CD14-positive monocyte (primary cell): Measurements from ENCODE around the gene RCBTB1. TPM values are rescaled to one million over a fixed set of nuclear protein-coding genes. Genes with fewer than 3 reads are reported as not detected.
A peak's percentile ranks its signal among the peaks of the same experiment; 100 is the strongest.
"Not testable (repeated sequence)": the region's sequence is repeated elsewhere in the genome, so short reads cannot be mapped to it uniquely, and the experiment has no call there.

ENCODE experiments used
- DNase-seq, 3 donors: peaks; one replicate each; pipeline ENCODE4 v3.0.0-alpha.2; 2011 to 2022
- H2AFZ ChIP-seq: 2 replicates; pipeline ENCODE4 v1.6.0; 2012; ENCODE audit warnings: mild to moderate bottlenecking, low read depth, low read length, inconsistent platforms; ENCODE audit not compliant: insufficient read depth, poor library complexity, severe bottlenecking
- H3K27ac ChIP-seq, 2 donors: 1 replicate in 1 of 2; 2 replicates in 1 of 2; pipeline ENCODE4 v1.5.1; 2012 to 2013; ENCODE audit warnings: low read length in 2 of 2, control low read depth in 1 of 2, inconsistent platforms in 1 of 2, low read depth in 1 of 2, mild to moderate bottlenecking in 1 of 2
- H3K27me3 ChIP-seq, 2 donors: one replicate each; pipeline versions ENCODE4 v1.6.0 to v1.6.1; 2011 to 2013; ENCODE audit warnings: low read length in 2 of 2; ENCODE audit not compliant: control insufficient read depth in 2 of 2, insufficient read depth in 2 of 2
- H3K36me3 ChIP-seq, 2 donors: replicated peaks in 1 of 2; 1 replicate in 1 of 2; 2 replicates in 1 of 2; pipeline versions ENCODE4 v1.5.1 to v1.6.1; 2012 to 2013; ENCODE audit warnings: low read length in 2 of 2, control low read depth in 1 of 2, inconsistent platforms in 1 of 2, mild to moderate bottlenecking in 1 of 2; ENCODE audit not compliant: insufficient read depth in 2 of 2, control insufficient read depth in 1 of 2
- H3K4me1 ChIP-seq, 2 donors: 1 replicate in 1 of 2; 2 replicates in 1 of 2; pipeline versions ENCODE4 v1.5.1 to v1.6.1; 2012 to 2013; ENCODE audit warnings: low read length in 2 of 2, control low read depth in 1 of 2, inconsistent platforms in 1 of 2, mild to moderate bottlenecking in 1 of 2, moderate library complexity in 1 of 2; ENCODE audit not compliant: insufficient read depth in 2 of 2, control insufficient read depth in 1 of 2
- H3K4me2 ChIP-seq: replicated peaks from 2 replicates; pipeline ENCODE3; 2012; ENCODE audit warnings: low read length, moderate library complexity, mild to moderate bottlenecking; ENCODE audit not compliant: poor library complexity, severe bottlenecking; ENCODE audit errors: extremely low read depth
- H3K4me3 ChIP-seq, 3 experiments: fragments of 200-600 bp in 1 of 3; sonication (generic) in 1 of 3; replicated peaks in 1 of 3; 1 replicate in 2 of 3; 2 replicates in 1 of 3; pipeline ENCODE4 v1.5.1; 2011 to 2013; ENCODE audit warnings: low read length in 3 of 3, mild to moderate bottlenecking in 3 of 3, control low read depth in 2 of 3, low read depth in 2 of 3, inconsistent platforms in 1 of 3, moderate library complexity in 1 of 3
- H3K79me2 ChIP-seq: 2 replicates; pipeline ENCODE4 v1.6.0; 2012; ENCODE audit warnings: mild to moderate bottlenecking, control low read depth, inconsistent platforms, low read length, moderate library complexity; ENCODE audit not compliant: insufficient read depth
- H3K9ac ChIP-seq: 2 replicates; pipeline ENCODE4 v1.6.0; 2017; ENCODE audit warnings: low read length, mild to moderate bottlenecking; ENCODE audit not compliant: insufficient read depth, poor library complexity, severe bottlenecking
- H3K9me3 ChIP-seq, 2 donors: replicated peaks in 1 of 2; 1 replicate in 1 of 2; 2 replicates in 1 of 2; pipeline versions ENCODE4 v1.5.1 to v1.6.1; 2012 to 2013; ENCODE audit warnings: low read length in 2 of 2, control low read depth in 1 of 2; ENCODE audit not compliant: control insufficient read depth in 1 of 2, insufficient read depth in 1 of 2
- H4K20me1 ChIP-seq: 2 replicates; pipeline ENCODE4 v1.6.0; 2012; ENCODE audit warnings: mild to moderate bottlenecking, low read length, control low read depth, moderate library complexity; ENCODE audit not compliant: insufficient read depth
- H3K27ac Mint-ChIP-seq, 7 donors: one replicate each; pipeline ENCODE4 v1.8.0; 2020; ENCODE audit warnings: mild to moderate bottlenecking in 7 of 7, mixed read lengths in 7 of 7, moderate library complexity in 6 of 7, inconsistent platforms in 2 of 7
- H3K27me3 Mint-ChIP-seq, 3 donors: one replicate each; pipeline ENCODE4 v1.8.0; 2021 to 2022; ENCODE audit warnings: low read depth in 3 of 3, mild to moderate bottlenecking in 3 of 3, mixed read lengths in 3 of 3, moderate library complexity in 3 of 3, inconsistent platforms in 1 of 3
- H3K36me3 Mint-ChIP-seq, 2 donors: one replicate each; pipeline ENCODE4 v1.8.0; 2020; ENCODE audit warnings: mixed read lengths in 2 of 2, inconsistent platforms in 1 of 2, mild to moderate bottlenecking in 1 of 2
- H3K4me1 Mint-ChIP-seq: one replicate; pipeline ENCODE4 v1.8.0; 2020; ENCODE audit warnings: mild to moderate bottlenecking, mixed read lengths
- H3K4me3 Mint-ChIP-seq, 2 donors: one replicate each; pipeline ENCODE4 v1.8.0; 2020; ENCODE audit warnings: mild to moderate bottlenecking in 2 of 2, mixed read lengths in 2 of 2, moderate library complexity in 1 of 2
- H3K9me3 Mint-ChIP-seq, 7 donors: one replicate each; pipeline ENCODE4 v1.8.0; 2020 to 2022; ENCODE audit warnings: mixed read lengths in 7 of 7, mild to moderate bottlenecking in 6 of 7, moderate library complexity in 6 of 7, inconsistent platforms in 2 of 7
- WGBS: methylation state at CpG from one replicate; pipeline ENCODE4 v1.1.5; 2013; ENCODE audit warnings: missing lambda C conversion rate; ENCODE audit not compliant: insufficient coverage; 5-methylcytosine and 5-hydroxymethylcytosine counted together
- intact Hi-C, 2 donors: fragments of 100-400 bp; cut with micrococcal nuclease; formaldehyde crosslinking; loops; one replicate each; pipeline versions ENCODE4 v1.15.0 to v1.15.1; 2023
- polyA plus RNA-seq, 3 donors: library from polyadenylated mRNA; depleted of rRNA in 1 of 3; unstranded in 2 of 3; stranded (reverse) in 1 of 3; fragments of 300-500 nt in 2 of 3; fragments of >200 nt in 1 of 3; fragmentation: Illumina TruSeq in 2 of 3; gene quantifications; 1 replicate in 2 of 3; 2 replicates in 1 of 3; pipeline ENCODE4 v1.2.3, GENCODE V29; 2012 to 2021
- TF ChIP-seq, protein P1 (sequence below): fragments of 200-600 bp; IDR thresholded peaks from one replicate; pipeline ENCODE4 v1.8.0; 2022; ENCODE audit warnings: antibody characterized with exemption, mild to moderate bottlenecking

RCBTB1 gene
- polyA plus RNA-seq, 3 donors: 9.8 to 19.4 (median 13.2) TPM

DNA sequence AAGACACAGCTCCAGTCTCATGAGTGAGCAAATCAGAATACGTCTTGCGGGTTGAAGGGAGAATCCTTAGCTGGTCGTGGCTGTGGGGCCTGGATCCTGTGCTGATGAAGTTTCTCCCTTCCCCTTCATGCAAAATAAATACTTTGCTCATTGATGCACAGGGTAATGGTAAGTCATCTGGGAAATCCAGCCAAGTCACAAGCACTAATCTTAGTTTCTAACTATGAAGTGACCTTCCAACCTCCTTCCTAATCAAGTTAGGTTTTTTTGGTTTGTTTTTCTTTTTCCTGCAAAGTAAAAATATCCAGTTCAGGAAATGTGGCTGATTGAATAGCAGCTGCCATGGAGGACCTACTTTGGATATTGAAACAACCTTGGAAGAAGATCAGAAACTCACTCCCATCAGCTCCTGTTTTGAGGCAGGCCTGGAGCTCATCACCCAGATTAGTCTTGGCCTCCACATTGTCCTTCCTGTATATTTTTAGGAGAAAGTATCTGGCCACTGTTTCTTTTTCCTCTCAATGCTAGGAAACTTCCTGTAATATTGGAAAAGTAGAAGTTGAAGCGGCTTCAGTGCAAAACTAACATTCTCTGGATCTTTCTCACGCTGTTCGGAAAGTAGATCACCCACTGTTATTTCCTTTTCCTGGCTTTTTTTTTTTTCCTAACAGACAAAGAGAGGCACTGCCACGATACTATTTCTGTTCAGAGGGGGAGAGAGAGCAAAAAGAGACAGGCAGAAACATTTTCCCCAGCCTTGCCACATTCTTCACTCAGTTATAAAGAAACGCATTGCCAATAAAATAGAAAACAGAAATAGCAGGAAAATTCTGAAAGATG, 30.7 kb upstream of the RCBTB1 start:
- Histone ChIP-seq H3K27ac (no peak overlapping the region), H3K79me2 (no peaks in the 10 kb centered on the region), H3K9me3 (peaks cover 0 to 4% of the 10 kb centered on the region in 2 donors), H4K20me1 (no peaks in the 10 kb centered on the region), H2AFZ (peak overlapping the region; percentile 81), H3K4me3 (no peak overlapping the region), H3K4me1 (peaks cover 0 to 6% of the 10 kb centered on the region in 2 donors), H3K27me3 (no peaks in the 10 kb centered on the region), H3K4me2 (no peak overlapping the region), H3K36me3 (no peaks in the 10 kb centered on the region), H3K9ac (no peak overlapping the region)
- WGBS: no CpG with 5 or more reads among the region's 8 CpGs
- no peak for DNase-seq
- peaks cover 0 to 11% (median 3%) of the 10 kb centered on the region in 7 donors for H3K9me3 Mint-ChIP-seq
- H3K36me3 Mint-ChIP-seq: no peaks in the 10 kb centered on the region
- no peak overlapping the region for H3K4me3 Mint-ChIP-seq
- TF ChIP-seq, protein P1, sequence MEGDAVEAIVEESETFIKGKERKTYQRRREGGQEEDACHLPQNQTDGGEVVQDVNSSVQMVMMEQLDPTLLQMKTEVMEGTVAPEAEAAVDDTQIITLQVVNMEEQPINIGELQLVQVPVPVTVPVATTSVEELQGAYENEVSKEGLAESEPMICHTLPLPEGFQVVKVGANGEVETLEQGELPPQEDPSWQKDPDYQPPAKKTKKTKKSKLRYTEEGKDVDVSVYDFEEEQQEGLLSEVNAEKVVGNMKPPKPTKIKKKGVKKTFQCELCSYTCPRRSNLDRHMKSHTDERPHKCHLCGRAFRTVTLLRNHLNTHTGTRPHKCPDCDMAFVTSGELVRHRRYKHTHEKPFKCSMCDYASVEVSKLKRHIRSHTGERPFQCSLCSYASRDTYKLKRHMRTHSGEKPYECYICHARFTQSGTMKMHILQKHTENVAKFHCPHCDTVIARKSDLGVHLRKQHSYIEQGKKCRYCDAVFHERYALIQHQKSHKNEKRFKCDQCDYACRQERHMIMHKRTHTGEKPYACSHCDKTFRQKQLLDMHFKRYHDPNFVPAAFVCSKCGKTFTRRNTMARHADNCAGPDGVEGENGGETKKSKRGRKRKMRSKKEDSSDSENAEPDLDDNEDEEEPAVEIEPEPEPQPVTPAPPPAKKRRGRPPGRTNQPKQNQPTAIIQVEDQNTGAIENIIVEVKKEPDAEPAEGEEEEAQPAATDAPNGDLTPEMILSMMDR: no peak
- peaks cover 0 to 6% (median 0%) of the 10 kb centered on the region in 3 donors for H3K27me3 Mint-ChIP-seq
- intact Hi-C loops: no loop called here
- no peak overlapping the region for H3K27ac Mint-ChIP-seq
- peaks cover 13% of the 10 kb centered on the region for H3K4me1 Mint-ChIP-seq

DNA sequence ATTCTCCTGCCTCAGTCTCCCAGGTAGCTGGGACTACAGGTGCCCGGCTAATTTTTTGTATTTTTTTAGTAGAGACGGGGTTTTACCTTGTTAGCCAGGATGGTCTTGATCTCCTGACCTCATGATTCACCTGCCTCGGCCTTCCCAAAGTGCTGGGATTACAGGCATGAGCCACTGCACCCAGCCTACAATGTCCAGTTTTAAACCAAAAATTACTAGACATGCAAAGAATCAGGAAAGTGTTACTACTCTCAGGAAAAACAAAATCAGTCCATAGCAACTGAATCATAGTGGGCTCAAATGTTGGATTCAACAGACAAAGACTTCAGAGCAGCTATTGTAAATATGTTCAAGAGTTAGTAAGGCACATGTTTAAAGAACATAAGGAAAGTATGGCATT, 26.7 kb upstream of the RCBTB1 start:
- H3K9me3 ChIP-seq, H3K36me3 Mint-ChIP-seq, H3K27ac ChIP-seq, H3K27me3 Mint-ChIP-seq, H3K27me3 ChIP-seq, H3K4me2 ChIP-seq, H2AFZ ChIP-seq, H4K20me1 ChIP-seq, H3K4me3 ChIP-seq, H3K4me3 Mint-ChIP-seq, H3K36me3 ChIP-seq, DNase-seq, H3K9ac ChIP-seq, intact Hi-C loops, H3K79me2 ChIP-seq, H3K27ac Mint-ChIP-seq: not testable (repeated sequence)
- peaks cover 6 to 11% of the 10 kb centered on the region in 2 donors for H3K4me1 ChIP-seq
- Mint-ChIP-seq H3K9me3 (peaks cover 0 to 11% (median 3%) of the 10 kb centered on the region in 7 donors), H3K4me1 (peaks cover 17% of the 10 kb centered on the region)
- WGBS: 92% methylated on average over 2 of the region's 3 CpGs
